Erythroblast (primary cell): ENCODE measurements around the gene GNAO1.

ENCODE experiments used
- DNase-seq, 2 experiments: peaks; one replicate each; lab custom pipeline; 2025; lab: John Stamatoyannopoulos, UW
- GATA1 ChIP-seq: IDR thresholded peaks from 2 replicates; pipeline ENCODE4 v1.6.1; 2011; ENCODE audit warnings: low read depth, mild to moderate bottlenecking, control low read depth, low read length, moderate library complexity
- POLR2A ChIP-seq: IDR thresholded peaks from 2 replicates; pipeline ENCODE4 v1.6.1; 2011; ENCODE audit warnings: mild to moderate bottlenecking, low read length

GNAO1 gene

GRCh38 chr16:56341656-56342399, 150.5 kb downstream of the GNAO1 start:
- DNase-seq, result no peak
- TF ChIP-seq POLR2A (no peak), GATA1 (no peak)

GRCh38 chr16:56343661-56344517, 152.6 kb downstream of the GNAO1 start:
- DNase-seq, result peak; percentile 12 to 40
- TF ChIP-seq GATA1 (no peak), POLR2A (no peak)

- no peak for DNase-seq
- TF ChIP-seq POLR2A (no peak), GATA1 (no peak)
These were observed 153.5 kb downstream of the GNAO1 start for GRCh38 chr16:56344518-56345405.

GRCh38 chr16:56345406-56346050, 154.2 kb downstream of the GNAO1 start:
- TF ChIP-seq POLR2A, result no peak
- TF ChIP-seq GATA1, result no peak
- no peak for DNase-seq

- no peak for TF ChIP-seq GATA1
- TF ChIP-seq POLR2A, result no peak
- no peak for DNase-seq
These were observed 155.0 kb downstream of the GNAO1 start for GRCh38 chr16:56346131-56346890.

GRCh38 chr16:56347166-56347565, 155.9 kb downstream of the GNAO1 start:
- TF ChIP-seq POLR2A (no peak), GATA1 (no peak)
- no peak for DNase-seq

GRCh38 chr16:56347670-56348069, 156.4 kb downstream of the GNAO1 start:
- TF ChIP-seq GATA1 (no peak), POLR2A (no peak)
- DNase-seq, result no peak

- no peak for DNase-seq
- TF ChIP-seq POLR2A (no peak), GATA1 (no peak)
These were observed 157.1 kb downstream of the GNAO1 start for GRCh38 chr16:56348168-56349085.

GRCh38 chr16:56349086-56349415, 157.8 kb downstream of the GNAO1 start:
- TF ChIP-seq GATA1, result no peak
- TF ChIP-seq POLR2A, result no peak

GRCh38 chr16:56349711-56350161, 158.4 kb downstream of the GNAO1 start:
- TF ChIP-seq GATA1 (no peak), POLR2A (no peak)
- DNase-seq, result no peak

More at GRCh38 chr16:56349086-56349415, 157.8 kb downstream of the GNAO1 start:
- no peak for DNase-seq
